HepG2 (cell line): ENCODE data around the gene VAC14.

Experiments
- CTCF ChIP-seq: sonication (generic); formaldehyde crosslinking; IDR thresholded peaks from 2 replicates; pipeline ENCODE4 v1.5.0; 2020; ENCODE audit warnings: mild to moderate bottlenecking, missing genetic modification reagents, moderate library complexity
- MEF2D ChIP-seq: sonication (generic); formaldehyde crosslinking; IDR thresholded peaks from 2 replicates; pipeline ENCODE4 v1.5.1; 2020; ENCODE audit warnings: mild to moderate bottlenecking, missing genetic modification reagents
- RAD21 ChIP-seq: fragments of 450-650 bp; formaldehyde crosslinking; IDR thresholded peaks from 2 replicates; pipeline ENCODE4 v1.5.0; 2020; ENCODE audit warnings: mild to moderate bottlenecking
- ZNF274 ChIP-seq: sonication (generic); formaldehyde crosslinking; IDR thresholded peaks from 2 replicates; pipeline ENCODE4 v1.5.1; 2020; ENCODE audit warnings: mild to moderate bottlenecking, missing genetic modification reagents

GRCh38 chr16:70660672-70661350 is 140.1 kb downstream of the VAC14 start:
- TF ChIP-seq CTCF, result no peak
- no peak for TF ChIP-seq ZNF274 (CRISPR knock-in tag)
- TF ChIP-seq MEF2D (CRISPR knock-in tag), result no peak
- TF ChIP-seq RAD21, result no peak
